HG03175 (cell line): ENCODE measurements around the gene S100A13.
"Not testable (repeated sequence)": the region's sequence is repeated elsewhere in the genome, so short reads cannot be mapped to it uniquely, and the experiment has no call there.

ENCODE experiments used
- ATAC-seq: cut with Tn5 transposase; IDR thresholded peaks from one replicate; pipeline ENCODE4 v1.9.1; 2021; ENCODE audit warnings: mild to moderate bottlenecking, moderate library complexity; ENCODE audit not compliant: unreplicated experiment

Gene S100A13

DNA sequence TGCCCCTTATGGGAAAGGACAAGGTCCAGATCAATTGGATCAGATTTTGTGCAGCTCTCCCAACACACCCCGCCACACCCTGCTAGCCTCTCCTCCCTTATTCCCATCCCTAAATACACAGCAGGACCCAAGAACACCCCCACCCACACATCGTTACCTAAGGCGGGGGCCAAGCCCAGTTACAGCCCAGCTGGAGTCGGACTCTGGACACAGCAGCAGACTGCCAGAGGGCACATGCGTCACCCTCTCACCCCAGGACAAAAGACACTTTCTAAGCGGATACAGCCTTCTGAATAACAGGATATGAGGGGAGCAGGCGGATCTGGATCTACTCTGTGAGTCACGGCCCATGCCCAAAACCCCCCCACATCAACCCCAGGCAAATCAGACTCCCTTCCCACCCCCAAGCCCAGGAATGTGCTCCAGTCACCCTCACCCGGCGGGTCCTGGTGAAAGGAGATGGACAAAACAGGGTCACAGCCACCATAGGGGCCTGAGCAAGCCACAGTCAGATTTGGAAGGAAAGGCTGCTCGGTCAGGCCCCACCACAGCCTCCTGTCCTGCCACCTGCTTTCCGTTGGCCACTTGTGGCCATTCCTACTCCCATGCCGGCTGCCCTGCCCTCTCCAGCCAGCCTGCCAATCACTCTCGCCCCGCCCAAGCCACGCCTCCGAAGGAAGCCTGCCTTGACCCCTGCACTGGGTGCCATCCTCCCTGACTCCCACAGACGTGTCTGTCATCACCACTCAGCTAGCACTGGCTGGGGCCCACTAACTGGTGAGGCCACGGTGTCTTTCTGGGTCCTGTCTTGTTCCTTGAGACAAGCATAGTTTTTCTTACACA, 18.3 kb downstream of the S100A13 start:
- no peak for ATAC-seq

GRCh38 chr1:153608089-153608682, 19.1 kb downstream of the S100A13 start:
- no peak for ATAC-seq

DNA sequence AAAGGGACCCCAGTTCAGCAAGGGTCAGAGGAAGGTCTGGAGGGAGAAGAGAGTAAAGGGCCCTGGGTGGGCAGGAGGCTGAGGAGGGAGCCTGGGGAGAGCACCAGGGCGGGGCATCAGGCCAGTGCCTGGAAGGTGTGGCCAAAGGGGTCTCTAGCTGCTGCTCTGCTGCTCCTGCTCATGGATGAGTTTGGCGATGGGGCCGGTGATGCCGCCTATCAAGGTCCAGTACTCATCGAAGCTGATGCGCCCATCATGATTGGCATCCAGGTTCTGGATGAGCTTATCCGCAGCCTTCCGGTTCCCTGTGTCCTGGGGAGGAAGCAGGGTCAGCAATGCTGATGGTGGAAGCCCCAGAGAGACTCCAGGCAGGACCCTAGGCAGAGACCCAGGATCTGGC, 19.9 kb downstream of the S100A13 start:
- ATAC-seq, result no peak

DNA sequence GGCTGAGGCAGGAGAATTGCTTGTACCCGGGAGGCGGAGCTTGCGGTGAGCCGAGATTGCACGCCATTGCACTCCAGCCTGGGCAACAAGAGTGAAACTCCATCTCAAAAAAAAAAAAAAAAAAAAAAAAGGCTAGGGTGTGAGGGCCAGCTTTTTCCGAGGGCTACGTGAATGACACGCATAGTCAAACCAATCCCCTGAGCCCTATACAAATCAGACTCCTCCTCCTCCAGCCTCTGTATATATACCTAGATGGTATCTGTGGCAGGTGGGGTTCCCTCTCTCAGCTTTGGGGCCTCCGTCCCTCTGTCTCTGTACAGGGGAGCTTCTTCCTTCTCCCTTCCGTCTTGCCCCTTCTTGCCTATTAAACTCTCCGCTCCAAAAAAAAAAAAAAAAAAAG, 21.1 kb downstream of the S100A13 start:
- ATAC-seq, result no peak

DNA sequence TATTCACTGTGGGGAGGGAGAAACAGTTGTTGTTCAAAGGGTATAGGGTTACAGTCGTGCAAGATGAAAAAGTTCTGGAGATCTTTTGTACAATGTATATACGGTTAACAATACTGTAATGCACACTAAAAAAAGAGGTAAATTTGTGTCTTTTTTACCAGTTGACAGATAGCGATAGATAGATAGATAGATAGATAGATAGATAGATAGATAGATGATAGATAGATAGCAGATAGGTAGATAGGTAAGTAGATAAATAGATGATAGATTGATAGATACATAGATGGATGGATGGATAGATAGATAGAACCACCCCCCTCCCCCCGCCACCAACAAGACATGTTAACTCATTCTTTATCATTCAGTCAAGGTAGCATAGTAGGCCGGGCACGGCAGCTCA, 24.6 kb downstream of the S100A13 start:
- ATAC-seq, result no peak

- no peak for ATAC-seq
Observed at GRCh38 chr1:153599847-153600246, 27.5 kb downstream of the S100A13 start.

DNA sequence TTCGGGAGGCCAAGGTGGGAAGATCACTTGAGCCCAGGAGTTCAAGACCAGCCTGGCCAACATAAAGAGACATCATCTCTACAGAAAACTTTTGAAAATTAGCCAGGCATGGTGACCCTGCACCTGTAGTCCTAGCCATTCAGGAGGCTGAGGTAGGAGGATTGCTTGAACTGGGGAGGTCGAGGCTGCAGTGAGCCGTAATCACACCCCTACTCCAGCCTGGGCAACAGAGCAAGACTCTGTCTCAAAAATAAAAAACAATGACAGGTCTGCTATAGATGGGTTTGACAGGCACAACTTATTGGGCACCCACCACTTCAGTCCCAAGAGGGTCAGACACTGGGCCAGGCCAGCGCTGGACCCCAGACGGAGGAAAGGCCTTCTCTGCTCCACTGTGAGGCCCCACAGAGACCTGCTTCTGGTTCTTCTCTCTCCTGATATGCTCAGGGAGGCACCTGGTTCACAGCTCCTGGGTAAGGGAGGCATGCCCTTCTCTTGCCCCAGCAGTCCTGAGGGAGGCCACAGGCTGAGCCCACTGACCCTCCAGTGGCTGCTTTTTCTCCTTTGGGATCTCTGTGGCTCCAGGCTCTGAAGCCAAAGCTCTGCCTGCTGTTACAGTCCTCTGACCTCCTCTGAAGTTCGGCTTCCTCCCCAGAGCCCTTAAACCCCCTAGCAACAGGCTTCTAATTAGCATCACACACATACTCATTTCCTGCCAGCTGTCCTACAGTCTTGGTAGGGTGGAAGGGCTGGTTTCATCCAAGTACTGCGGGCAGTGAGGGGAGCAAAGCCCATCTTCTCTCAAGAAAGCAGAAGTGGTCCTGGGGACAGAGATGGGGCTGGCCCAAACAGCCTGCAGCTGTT, 28.8 kb downstream of the S100A13 start:
- peak; percentile 99 for ATAC-seq

DNA sequence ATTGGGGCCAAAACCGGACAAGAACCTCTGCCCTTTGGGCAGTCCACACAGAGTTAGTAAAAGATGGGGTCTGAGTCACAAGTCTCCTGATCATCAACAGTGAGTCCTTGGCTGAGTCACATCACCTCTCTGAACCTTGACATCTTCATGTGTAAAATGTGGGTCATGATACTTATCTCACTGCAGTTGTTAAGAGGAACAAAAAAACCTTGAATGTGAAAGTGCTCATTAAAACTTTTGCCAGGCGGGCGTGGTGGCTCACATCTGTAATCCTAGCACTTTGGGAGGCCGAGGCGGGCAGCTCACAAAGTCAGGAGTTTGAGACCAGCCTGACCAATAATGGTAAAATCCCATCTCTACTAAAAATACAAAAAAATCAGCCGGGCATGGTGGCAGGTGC, 30.1 kb downstream of the S100A13 start:
- no peak for ATAC-seq

- ATAC-seq, result no peak
Observed at GRCh38 chr1:153592748-153593147, 34.6 kb downstream of the S100A13 start.

GRCh38 chr1:153588482-153588881, 38.8 kb downstream of the S100A13 start:
- no peak for ATAC-seq

DNA sequence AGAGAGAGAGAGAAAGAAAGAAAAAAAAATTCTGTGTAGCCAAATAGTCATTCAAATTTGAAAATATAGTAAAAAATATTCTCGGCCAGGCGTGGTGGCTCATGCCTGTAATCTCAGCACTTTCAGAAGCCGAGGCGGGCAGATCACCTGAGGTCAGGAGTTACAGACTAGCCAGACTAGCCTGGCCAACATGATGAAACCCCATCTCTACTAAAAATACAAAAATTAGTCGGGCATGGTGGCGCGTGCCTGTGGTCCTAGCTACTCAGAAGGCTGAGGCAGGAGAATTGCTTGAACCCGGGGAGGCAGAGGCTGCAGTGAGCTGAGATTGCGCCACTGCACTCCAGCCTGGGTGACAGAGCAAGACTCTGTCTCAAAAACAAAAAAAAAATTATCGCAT, 39.3 kb downstream of the S100A13 start:
- ATAC-seq, result not testable (repeated sequence)

- no peak for ATAC-seq
Observed at GRCh38 chr1:153587314-153587713, 40.0 kb downstream of the S100A13 start.

DNA sequence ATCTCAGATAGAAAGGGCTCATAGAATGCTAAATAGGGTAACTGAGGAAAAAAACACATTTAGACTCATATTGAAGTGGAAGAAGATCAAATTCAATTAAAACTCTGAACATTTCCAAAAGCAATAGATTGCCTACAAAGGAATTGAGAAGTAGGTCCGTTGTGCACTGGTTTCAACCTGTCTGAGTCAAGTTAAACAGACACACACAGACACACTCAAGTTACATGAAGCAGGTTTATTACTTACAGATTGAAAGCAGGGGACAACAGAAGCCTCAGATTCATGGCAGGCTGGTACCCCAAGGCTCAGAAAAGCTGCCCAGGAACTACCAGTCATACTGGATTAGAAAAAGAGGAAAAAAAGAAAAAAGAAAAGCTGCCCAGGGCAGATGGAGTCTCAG, 41.0 kb downstream of the S100A13 start:
- no peak for ATAC-seq

GRCh38 chr1:153585006-153585405, 42.3 kb downstream of the S100A13 start:
- ATAC-seq, result no peak

DNA sequence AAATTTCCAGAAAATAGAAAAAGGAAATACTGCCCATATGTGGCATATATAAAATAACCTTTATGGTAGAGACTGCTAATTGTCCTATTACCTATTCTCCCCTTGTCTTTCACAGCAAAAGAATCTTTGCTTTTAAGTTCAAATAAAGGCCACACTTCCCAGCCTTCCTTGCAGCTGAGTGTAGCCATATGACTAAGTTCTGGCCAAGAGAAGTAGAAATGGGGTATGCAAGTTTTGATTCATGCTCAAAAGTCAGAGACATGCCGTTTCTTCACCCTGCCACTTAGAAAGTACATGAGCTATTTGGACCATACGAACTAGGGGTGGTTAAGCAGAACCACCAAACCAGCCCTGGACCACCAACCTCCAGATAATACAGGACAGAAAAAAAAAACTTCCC, 43.3 kb downstream of the S100A13 start:
- ATAC-seq, result no peak

- ATAC-seq, result not testable (repeated sequence)
Observed at GRCh38 chr1:153583514-153583913, 43.8 kb downstream of the S100A13 start.

- ATAC-seq, result not testable (repeated sequence)
Observed at GRCh38 chr1:153582836-153583235, 44.5 kb downstream of the S100A13 start.

DNA sequence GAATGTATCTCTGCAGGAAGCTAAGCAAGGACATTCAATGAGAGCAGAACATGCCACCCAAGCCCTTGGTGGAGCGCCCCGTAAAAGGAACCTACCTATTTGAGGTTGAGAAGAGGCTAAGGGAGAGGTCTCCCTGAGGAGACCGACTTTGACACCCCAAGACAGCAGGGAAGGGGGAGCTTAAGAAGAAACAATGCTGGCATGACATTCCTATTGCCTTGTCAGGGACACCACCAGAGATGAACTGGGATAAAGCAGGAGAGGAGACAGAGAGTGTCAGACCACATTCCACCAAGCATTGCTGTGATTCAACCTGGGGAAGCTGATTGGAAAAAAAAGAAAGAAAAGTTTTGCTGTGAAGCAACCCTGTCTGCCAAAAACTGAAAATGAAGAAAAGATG, 48.4 kb downstream of the S100A13 start:
- ATAC-seq, result no peak

DNA sequence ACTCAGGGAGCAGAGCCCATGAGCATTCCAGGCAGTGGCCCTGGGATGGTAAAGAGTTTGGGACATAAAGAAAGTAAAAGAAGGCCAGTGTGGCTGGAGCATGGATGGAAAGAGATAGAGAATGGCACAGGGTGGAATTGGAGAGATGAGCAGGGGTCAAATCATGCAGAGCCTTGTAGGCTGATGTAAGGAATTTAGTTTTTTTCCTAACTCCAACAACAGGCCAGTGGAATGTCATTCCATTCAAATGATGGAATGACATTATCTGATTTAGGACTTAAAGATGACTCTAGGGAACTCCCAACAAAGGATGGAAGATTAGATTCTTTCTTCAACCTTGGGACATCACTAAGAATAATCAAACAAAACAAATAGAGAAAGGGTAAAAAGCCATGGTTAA, 48.8 kb downstream of the S100A13 start:
- no peak for ATAC-seq

DNA sequence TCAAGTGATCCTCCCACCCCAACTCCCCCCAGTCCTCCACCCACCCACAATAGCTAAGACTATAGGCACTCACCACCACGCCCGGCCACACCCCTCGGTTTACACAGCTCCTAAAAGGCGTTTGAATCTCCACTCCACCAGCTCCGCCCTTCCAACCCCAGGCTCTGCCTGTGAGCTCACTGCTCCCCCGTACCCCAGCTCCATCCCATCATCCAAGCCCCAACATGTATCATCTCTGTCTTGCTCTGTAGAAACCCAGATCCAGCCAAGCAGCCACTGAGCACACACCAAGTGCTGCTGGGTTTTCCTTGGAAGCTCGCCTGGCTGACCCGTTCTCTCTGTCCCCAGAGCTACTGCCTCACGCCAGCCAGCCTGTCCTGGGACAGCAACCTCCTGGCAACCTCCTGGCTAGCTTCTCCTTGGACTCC, 49.7 kb downstream of the S100A13 start:
- ATAC-seq, result no peak

- ATAC-seq, result no peak
Observed at GRCh38 chr1:153577138-153577537, 50.2 kb downstream of the S100A13 start.

GRCh38 chr1:153575497-153575896, 51.8 kb downstream of the S100A13 start:
- not testable (repeated sequence) for ATAC-seq
